SKM-1 treated with dmso at 0.1 percent for 144 hours (cell line): Measurements from ENCODE around the gene COPG2.

Experiments
- DNase-seq: peaks from one replicate; lab custom pipeline; 2025; ENCODE audit not compliant: unreplicated experiment; lab: John Stamatoyannopoulos, UW

COPG2 gene

DNA sequence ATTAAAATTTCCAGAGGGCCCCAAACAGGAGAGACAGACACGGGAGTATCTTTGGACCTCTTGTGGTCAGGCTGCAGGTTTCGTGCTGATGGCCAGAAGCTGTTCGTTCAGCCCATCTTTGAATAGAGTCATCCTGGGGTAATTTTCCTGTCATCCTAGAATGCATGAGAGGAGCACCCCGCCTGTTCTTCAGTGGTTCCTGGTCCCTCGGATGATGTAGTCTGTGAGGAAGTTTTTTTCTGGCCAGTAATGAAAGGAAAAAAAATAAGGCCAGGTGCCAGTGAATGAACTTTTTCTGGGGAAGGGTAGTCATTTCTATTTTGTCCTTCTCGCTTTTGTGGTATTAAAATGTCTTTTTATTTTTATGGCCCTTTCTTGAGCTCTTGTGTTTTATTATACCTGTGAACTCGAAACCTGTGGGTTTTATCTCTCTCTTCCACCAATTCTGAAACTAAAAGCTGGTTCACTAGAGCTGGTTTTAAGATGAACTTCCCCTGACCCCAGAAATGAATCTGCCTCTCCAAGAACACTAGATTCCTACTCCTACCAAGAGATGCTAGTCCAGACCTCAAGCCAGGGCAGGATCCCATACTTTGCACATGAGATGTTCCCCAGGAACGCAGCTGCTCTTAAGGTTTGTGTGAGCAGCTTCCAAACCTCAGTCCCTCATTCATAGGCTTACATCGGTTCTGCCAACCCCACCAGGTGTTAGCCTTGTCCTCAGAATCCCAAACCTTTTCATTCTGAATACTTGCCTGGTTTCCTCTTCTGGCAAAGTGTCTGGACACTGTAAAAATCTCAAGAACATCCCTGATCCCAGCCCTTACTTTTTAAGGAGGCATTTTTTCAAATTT is 192.0 kb downstream of the COPG2 start:
- DNase-seq, result no peak

- DNase-seq, result no peak
Observed at GRCh38 chr7:130475776-130476175, 192.8 kb downstream of the COPG2 start.

DNA sequence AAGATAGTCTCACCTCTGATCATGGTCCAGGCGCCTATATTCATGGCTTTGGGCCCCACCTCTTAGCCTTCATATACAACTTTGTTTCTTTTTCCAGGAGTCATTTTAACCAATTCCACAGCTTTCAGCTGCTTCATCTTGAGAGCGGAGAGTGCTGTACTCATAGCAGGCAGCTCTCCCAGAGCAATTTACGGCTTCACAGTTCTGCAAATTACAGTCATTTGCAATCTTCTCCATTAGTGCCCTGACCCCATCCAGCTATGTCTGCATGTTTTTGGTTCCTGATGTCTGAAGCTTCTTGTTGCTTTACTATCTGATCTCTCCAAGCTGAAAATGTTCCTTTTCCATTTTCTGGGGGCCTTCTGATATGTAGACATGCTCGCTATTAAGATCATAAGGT is 194.7 kb downstream of the COPG2 start:
- no peak for DNase-seq

DNA sequence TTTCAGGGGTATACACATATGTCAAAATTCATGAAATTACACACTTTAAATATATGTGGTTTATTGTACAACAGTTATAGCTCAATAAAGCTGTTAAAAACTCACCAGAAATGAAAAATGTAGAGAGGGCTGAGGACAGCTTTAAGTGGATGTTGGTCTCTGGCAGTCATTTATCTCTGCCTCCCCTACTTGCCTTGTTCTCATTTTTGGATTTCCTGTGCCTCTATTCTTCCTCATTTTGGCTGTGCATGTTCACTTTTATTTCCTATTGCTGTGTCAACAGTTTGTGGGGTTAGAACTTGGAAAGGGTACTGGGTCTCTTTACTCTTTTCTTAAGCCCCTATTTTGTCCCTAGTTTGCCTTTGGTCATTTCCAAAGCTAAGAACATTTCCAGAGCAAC is 195.3 kb downstream of the COPG2 start:
- peak; percentile 79 for DNase-seq

DNA sequence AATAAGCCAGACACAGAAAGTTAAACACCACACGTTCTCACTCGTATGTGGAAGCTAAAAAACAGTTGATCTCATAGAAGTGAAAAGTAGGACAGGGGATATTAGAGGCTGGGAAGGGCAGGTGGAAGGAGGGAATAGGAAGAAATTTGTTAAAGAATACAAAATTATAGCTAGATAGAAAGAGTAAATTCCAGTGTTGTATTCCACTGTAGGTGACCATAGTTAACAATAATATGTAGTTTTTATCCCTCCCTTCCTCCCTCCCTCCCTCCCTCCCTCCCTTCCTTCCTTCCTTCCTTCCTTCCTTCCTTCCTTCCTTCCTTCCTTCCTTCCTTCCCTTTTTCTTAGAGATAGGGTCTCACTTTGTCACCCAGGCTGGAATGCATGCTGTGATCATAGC is 196.6 kb downstream of the COPG2 start:
- no peak for DNase-seq

DNA sequence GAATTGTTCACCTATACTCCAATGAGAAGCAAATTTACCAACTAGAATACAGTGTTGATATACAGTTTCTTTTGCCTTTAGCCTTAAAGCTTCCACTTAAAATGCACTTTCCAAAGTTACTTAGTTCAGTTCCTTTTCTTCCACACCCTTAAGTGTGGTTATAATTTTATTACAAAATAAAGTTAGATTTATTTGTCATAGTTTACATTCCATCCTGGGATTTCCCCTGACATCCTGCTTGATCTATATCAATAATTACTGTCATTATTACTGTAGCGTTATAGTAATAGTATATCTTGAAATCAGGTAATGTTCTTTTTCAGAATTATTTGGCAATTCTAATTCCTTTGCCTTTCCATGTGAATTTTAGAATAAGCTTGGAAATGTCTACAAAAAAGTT is 199.9 kb downstream of the COPG2 start:
- no peak for DNase-seq

- DNase-seq, result no peak
Observed at GRCh38 chr7:130463553-130464434, 204.8 kb downstream of the COPG2 start.

GRCh38 chr7:130461272-130461671 is 207.3 kb downstream of the COPG2 start:
- DNase-seq, result no peak

- no peak for DNase-seq
Observed at GRCh38 chr7:130458257-130458656, 210.3 kb downstream of the COPG2 start.
